ES-I3 (cell line): ENCODE data around the gene PGLYRP3.

Source experiments
- H3K36me3 ChIP-seq: 2 replicates; pipeline ENCODE4 v1.6.1; 2013; ENCODE audit warnings: mild to moderate bottlenecking, low read length, control low read depth, moderate library complexity; ENCODE audit not compliant: insufficient read depth
- H3K4me1 ChIP-seq: 2 replicates; pipeline ENCODE4 v1.6.1; 2013; ENCODE audit warnings: mild to moderate bottlenecking, control low read depth, low read length; ENCODE audit not compliant: insufficient read depth
- H3K9ac ChIP-seq: 2 replicates; pipeline ENCODE4 v1.6.1; 2013; ENCODE audit warnings: low read depth, mild to moderate bottlenecking, low read length, moderate library complexity
- H3K9me3 ChIP-seq: 2 replicates; pipeline ENCODE4 v1.6.1; 2013; ENCODE audit warnings: mild to moderate bottlenecking, low read length, moderate library complexity; ENCODE audit not compliant: control insufficient read depth, insufficient read depth

PGLYRP3 gene, protein sequence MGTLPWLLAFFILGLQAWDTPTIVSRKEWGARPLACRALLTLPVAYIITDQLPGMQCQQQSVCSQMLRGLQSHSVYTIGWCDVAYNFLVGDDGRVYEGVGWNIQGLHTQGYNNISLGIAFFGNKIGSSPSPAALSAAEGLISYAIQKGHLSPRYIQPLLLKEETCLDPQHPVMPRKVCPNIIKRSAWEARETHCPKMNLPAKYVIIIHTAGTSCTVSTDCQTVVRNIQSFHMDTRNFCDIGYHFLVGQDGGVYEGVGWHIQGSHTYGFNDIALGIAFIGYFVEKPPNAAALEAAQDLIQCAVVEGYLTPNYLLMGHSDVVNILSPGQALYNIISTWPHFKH

DNA sequence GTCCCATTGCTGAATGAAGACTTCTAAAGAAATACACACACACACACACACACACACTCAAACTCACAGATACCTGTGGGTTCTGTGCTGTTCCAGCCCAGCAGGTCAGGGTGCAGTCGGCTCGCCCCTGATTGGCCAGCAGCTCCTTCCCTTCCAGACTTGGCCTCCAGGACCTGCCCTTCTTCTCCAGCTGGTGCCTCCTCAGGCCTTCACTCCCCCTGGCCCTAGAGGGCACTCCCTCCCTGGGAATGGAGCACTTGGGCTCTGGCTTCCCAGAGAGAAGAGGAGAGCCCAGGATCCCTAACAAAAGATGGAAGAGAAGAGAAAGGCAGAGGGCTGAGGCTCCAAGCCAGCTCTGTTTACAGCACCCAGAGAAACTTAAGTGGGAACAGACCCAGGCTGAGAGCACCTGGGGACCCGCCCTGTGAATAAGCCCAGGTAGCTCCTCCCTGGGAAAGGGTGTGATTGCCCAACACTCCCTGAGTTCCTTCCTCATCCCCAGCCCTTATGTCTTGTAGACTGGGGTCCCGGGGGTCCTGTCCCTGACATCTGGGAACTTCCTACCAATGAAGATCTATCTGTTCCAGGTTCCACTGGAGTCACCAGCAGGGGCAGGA is at the start of gene PGLYRP3:
Gene PGLYRP3 (minus strand): TSS at position 383 of the 617 bp plus-strand sequence. CDS start 2,287 bp downstream, outside the sequence.
- H3K36me3 ChIP-seq, result no peaks in the 10 kb centered on the region

DNA sequence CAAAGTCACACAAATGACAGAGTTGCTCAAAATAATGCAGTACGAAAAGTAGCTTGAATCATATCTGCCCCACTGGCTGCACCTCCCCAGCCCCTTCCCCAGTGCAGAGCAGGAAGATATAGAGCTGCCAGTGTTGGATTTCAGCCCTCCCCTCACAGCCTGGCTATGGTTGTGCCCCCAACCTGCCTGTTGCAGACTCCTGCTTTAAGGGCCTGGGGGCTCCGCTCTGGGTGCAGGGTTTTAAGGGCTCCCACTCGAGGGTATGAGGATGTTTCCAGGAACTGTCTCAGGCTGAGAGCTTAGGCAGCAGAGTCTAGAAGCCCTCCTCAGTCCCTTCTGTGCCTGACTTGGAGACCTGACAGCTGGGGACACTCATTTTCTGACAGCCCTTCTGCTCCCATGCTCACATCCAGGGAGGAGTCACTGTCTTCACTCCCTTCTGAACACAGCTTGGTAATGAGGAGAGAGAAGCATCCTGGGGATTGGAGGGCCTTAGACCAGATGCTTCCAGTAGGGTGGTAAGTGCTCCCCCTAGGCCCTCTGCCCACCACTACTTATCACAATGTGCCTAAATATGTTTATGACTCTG is 49.5 kb upstream of the PGLYRP3 start:
- H3K4me1 ChIP-seq, result no peaks in the 10 kb centered on the region
- H3K9me3 ChIP-seq, result no peaks in the 10 kb centered on the region
- H3K9ac ChIP-seq, result no peak overlapping the region
- no peaks in the 10 kb centered on the region for H3K36me3 ChIP-seq

More for the DNA sequence above, at the start of gene PGLYRP3:
- Histone ChIP-seq H3K4me1 (no peaks in the 10 kb centered on the region), H3K9ac (no peak within 1 kb of the TSS), H3K9me3 (no peaks in the 10 kb centered on the region)

DNA sequence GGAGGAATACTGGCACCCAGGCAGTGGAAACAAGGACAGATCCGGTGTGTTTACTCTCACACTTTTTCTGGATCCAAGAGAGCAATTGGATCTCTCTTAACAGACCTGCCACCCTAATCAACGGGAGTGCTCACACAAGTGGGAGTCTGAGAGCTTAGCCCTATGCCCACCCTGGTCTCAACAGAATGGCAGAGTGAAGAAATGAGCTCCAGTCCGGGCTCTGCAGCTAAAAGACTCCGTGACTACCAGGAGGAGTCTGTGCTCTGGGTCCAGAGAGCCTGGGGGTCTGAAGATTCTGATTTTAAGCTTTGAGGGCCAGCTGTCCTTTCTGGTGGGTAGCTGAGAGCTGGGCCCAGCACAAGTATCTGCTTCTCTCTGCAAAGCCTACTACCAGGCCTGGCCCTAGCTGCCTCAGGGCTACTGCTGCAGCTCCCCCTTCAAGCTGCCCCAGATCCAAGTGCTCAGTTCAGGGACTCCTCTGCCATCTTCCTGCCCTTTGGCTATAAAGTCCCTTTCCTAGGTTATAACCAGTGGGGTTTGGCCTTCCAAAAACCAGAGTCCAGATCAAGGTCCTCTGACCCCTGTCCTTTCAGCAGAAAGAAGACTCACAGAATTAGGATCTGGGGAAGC is 48.8 kb upstream of the PGLYRP3 start:
- H3K9me3 ChIP-seq, result no peaks in the 10 kb centered on the region

DNA sequence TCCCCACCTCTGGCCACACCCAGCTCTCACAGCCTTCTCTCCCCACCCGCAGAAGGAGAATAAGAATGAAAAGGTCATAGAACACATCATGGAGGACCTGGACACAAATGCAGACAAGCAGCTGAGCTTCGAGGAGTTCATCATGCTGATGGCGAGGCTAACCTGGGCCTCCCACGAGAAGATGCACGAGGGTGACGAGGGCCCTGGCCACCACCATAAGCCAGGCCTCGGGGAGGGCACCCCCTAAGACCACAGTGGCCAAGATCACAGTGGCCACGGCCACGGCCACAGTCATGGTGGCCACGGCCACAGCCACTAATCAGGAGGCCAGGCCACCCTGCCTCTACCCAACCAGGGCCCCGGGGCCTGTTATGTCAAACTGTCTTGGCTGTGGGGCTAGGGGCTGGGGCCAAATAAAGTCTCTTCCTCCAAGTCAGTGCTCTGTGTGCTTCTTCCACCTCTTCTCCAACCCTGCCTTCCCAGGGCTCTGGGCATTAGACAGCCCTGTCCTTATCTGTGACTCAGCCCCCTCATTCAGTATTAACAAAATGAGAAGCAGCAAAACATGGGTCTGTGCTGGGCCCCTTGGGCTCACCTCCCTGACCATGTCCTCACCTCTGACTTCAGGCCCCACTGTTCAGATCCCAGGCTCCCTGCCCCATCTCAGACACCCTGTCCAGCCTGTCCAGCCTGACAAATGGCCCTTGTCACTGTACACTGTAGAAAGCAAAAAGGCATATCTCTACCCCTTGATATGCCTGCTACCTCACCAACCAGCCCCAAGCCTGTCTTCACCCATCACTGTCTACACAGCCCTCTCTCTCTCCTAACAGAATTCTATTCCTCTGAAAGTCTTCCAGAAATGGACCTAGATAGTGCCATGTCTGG is 48.1 kb upstream of the PGLYRP3 start:
- Histone ChIP-seq H3K4me1 (no peaks in the 10 kb centered on the region), H3K36me3 (no peaks in the 10 kb centered on the region), H3K9me3 (no peaks in the 10 kb centered on the region), H3K9ac (no peak overlapping the region)

More for the DNA sequence above, 48.8 kb upstream of the PGLYRP3 start:
- no peaks in the 10 kb centered on the region for H3K36me3 ChIP-seq
- no peak overlapping the region for H3K9ac ChIP-seq
- H3K4me1 ChIP-seq, result no peaks in the 10 kb centered on the region

DNA sequence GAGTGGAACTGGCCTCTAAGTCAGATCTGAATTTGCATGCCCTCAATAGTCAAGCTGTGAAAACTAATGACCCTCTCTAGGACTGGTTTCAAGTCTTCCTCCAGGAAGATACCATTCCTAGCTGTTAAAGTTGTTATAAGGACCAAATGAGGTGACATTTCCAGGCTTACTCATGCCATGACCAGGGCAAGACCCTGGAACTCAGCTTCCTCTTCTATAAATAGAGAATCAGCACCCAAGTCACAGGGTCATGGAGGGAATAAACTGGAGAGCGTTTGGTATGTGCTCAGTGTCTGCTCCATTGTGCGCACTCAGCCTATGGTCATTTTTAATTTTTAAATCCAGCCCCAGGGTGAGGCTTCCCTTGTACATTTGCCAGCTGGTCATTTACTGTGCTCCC is 47.4 kb upstream of the PGLYRP3 start:
- Histone ChIP-seq H3K9me3 (no peaks in the 10 kb centered on the region), H3K4me1 (no peaks in the 10 kb centered on the region), H3K36me3 (no peaks in the 10 kb centered on the region), H3K9ac (no peak overlapping the region)

DNA sequence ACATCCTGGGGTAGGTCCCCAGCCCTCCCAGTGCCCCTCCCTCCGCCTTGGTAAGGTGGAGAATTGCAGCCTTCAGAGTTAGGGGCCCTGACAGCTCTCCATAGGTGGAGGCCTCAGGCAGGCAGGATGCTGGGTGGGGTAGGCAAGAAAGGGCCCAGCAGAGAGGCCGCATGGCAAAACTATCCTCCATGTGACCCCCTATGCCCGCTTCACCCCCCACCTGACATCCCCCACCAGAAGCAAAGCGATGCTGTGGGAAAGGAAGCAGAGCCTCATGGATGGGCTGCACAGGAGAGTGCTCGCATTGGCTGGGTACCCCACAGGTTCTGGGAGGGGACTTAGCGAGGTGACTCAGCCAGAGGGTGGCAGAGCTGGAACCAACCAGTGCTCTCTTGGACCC is 46.5 kb upstream of the PGLYRP3 start:
- H3K4me1 ChIP-seq, result no peaks in the 10 kb centered on the region
- H3K9me3 ChIP-seq, result no peaks in the 10 kb centered on the region
- H3K9ac ChIP-seq, result no peak overlapping the region
- no peaks in the 10 kb centered on the region for H3K36me3 ChIP-seq

DNA sequence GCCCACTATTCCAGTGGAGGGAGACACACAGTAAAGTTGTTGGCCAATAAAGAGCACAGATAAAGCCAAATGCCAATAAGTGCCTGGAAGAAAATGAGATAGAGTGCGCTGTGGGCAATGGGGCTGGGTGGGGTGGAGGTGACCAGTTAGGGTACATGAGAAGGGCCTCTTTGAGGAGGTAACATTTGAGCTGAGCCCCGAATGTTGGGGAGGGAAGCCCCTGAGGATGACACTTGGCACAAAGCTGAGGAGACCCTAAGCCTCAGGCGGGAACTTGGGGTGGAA is 45.9 kb upstream of the PGLYRP3 start:
- Histone ChIP-seq H3K36me3 (no peaks in the 10 kb centered on the region), H3K9me3 (no peaks in the 10 kb centered on the region), H3K4me1 (no peaks in the 10 kb centered on the region), H3K9ac (no peak overlapping the region)

DNA sequence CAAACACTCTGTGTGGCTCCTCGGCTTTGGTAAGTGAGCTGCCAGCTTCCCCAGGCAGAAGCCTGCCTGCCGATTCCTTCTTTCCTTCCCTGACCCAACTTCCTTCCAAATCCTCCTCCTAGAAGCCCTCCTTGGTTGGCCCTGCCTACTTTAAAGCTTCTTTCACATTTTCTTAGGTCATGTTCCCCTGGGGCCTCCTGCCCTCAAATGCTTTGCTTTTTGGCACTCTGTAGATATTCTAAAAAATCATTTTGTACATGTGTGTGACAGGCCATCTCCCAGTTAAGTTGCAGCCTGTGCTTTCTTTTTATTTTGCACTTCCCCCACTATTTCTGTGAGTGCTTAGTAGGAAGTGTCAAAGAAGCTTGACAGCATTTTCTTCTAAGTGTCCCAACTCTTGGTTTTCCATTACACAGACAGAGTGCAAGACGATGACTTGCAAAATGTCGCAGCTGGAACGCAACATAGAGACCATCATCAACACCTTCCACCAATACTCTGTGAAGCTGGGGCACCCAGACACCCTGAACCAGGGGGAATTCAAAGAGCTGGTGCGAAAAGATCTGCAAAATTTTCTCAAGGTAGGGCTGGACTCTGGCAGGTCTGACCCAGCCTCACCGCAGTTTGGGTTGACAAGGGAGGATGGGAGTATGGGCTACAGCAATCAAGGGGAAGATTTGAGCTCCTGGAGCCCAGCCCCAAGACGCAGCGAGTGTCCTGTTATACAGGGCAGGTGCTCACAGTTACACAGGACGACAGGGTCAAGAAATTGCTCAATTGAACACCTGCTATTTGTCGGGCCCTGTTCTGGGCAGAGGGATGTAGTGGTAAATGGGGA is 45.3 kb upstream of the PGLYRP3 start, which contains the start of gene S100A9:
Gene S100A9 (plus strand): TSS at position 2 of the 838 bp plus-strand sequence. CDS start 430 bp downstream, at position 432.
- H3K9me3 ChIP-seq, result no peaks in the 10 kb centered on the region
- no peaks in the 10 kb centered on the region for H3K4me1 ChIP-seq
- no peak within 1 kb of the TSS for H3K9ac ChIP-seq
- H3K36me3 ChIP-seq, result no peaks in the 10 kb centered on the region

DNA sequence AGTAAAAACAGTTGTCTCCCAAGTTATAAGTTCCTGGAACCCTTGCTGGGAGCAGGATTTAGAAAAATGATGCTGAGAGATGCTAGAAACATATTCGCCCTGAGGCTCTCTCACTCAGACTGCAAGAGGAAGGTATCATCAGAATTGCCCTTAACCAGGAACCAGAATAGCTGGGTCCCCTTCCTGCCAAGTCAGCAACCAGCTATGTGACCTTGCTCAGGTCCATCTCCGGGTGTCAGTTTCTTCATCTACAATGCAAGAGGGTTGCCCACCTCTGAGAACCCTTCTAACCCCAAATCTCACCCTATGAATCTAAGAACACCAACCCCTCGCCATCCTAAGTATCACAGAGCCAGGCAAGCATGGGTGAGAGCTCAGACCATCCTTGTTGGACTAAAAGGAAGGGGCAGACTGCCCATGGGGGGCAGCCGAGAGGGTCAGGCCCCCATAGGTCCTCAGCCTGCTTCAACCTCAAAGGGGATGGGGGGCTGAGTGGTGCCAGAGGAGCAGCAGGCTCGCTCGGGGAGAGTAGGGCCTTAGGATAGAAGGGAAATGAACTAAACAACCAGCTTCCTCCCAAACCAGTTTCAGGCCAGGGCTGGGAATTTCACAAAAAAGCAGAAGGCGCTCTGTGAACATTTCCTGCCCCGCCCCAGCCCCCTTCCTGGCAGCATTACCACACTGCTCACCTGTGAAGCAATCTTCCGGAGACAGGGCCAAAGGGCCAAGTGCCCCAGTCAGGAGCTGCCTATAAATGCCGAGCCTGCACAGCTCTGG is 44.5 kb upstream of the PGLYRP3 start:
- no peaks in the 10 kb centered on the region for H3K36me3 ChIP-seq
- no peaks in the 10 kb centered on the region for H3K4me1 ChIP-seq
- H3K9ac ChIP-seq, result no peak overlapping the region
- H3K9me3 ChIP-seq, result no peaks in the 10 kb centered on the region

DNA sequence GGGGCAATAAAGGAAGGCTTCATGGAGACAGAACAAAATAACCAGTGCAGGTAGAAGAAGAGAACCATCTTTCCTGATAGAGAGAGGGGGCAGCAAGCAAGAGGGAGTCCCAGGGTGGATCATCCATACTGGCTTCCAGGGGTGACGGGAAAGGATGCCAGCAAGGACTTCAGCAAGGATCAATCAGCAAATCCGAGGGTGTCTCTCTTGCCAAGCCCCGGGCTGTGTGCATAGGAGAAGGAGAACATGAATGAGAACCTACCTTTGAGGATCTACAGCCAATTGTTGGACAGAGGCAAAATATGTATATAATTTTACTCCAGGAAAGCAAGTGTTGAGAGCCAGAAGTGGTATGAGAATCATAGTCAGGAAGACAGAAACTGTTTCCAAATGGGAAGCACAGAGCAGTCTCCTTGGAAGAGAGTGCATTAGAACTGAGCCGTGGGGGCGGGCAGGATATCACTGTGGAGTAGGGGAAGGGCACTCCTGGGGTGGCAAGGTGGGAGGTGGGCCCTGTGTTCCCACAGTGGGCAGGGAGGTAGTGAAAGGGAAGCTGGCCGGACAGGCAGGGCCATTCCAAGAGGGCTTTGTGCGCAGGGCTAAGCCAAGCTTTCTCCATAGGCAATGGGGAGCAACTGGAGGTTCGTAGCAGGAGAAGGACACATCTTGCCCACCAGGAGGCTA is 43.8 kb upstream of the PGLYRP3 start:
- Histone ChIP-seq H3K9me3 (no peaks in the 10 kb centered on the region), H3K4me1 (no peaks in the 10 kb centered on the region), H3K9ac (no peak overlapping the region), H3K36me3 (no peaks in the 10 kb centered on the region)

DNA sequence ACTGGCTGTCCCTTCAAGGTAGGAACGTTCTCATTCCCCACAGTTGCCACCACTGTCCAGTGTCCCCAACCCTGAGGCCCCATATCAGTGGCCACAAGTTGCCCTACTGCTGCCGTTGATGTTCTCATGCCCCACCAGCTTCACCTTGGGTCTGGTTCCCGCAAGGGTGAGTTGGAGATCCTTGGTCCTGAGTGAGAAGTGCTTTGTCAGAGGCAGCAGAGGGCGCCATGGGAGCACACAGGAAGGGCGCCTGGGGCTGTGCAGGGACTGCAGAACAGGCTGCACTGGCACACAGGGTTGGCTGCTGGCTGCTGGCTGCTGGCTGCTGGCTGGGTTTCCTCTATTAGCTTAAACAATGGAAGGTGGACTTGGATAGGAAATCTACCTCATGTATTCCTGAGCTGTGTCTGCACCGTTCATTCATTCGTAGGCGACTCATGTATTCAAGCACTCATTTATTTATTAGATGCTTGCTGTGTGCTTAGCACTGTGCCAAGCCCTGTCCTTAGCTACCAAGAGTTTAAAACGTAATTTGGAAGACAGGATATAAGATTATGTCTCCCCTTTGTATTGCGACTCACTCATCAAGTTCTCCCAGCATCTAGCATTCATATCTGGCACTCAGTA is 42.8 kb upstream of the PGLYRP3 start:
- Histone ChIP-seq H3K9me3 (no peaks in the 10 kb centered on the region), H3K9ac (no peak overlapping the region), H3K36me3 (no peaks in the 10 kb centered on the region), H3K4me1 (no peaks in the 10 kb centered on the region)

DNA sequence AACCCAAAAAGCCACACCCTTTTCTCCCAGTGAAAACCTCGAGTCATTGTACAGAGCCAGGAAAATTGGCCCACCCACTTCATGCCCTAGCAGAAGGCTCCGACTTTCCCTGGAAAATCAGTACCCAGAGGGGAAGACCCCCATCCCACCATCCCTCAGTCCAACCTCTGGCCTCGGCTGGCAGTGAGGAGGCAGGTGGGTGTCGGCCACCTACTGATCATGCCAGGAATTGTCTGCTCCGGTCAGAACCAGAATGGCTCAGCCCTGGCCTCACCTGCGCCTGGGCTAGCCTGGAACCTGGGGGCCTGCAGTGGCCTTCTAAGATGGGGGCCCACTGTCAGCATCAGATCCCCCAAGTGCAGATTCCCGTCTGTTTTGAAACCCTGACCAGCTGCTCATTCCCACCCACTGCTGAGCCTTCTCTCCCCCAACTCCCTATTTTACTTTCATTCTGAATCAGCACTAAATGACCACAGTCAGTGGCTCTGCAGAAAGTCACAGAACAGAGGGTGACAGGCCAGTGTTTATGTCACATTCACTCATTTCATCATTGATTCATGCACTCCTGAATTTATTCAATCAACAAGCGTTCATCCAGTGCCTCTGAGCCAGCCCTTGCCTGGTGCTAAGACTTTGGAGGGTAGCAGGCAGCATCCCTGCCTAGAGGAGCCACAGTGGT is 41.9 kb upstream of the PGLYRP3 start:
- H3K9ac ChIP-seq, result no peak overlapping the region
- H3K9me3 ChIP-seq, result no peaks in the 10 kb centered on the region
- H3K4me1 ChIP-seq, result no peaks in the 10 kb centered on the region
- H3K36me3 ChIP-seq, result no peaks in the 10 kb centered on the region
